HG03571 (cell line): ENCODE measurements around the gene CEACAM8.
"Not testable (repeated sequence)": the region's sequence is repeated elsewhere in the genome, so short reads cannot be mapped to it uniquely, and the experiment has no call there.

Experiments
- ATAC-seq: cut with Tn5 transposase; IDR thresholded peaks from one replicate; pipeline ENCODE4 v1.9.1; 2021; ENCODE audit not compliant: unreplicated experiment

CEACAM8 gene

GRCh38 chr19:42546831-42547500, 47.8 kb downstream of the CEACAM8 start:
- no peak for ATAC-seq

GRCh38 chr19:42544146-42544545, 50.6 kb downstream of the CEACAM8 start:
- ATAC-seq, result no peak

- no peak for ATAC-seq
These were observed 51.9 kb downstream of the CEACAM8 start for GRCh38 chr19:42542791-42543190.

- ATAC-seq, result no peak
These were observed 54.6 kb downstream of the CEACAM8 start for GRCh38 chr19:42540071-42540553.

GRCh38 chr19:42538841-42539709, 55.6 kb downstream of the CEACAM8 start:
- ATAC-seq, result no peak

GRCh38 chr19:42535276-42535675, 59.4 kb downstream of the CEACAM8 start:
- ATAC-seq, result not testable (repeated sequence)

- ATAC-seq, result no peak
These were observed 60.3 kb downstream of the CEACAM8 start for GRCh38 chr19:42534391-42534790.

- no peak for ATAC-seq
These were observed 61.8 kb downstream of the CEACAM8 start for GRCh38 chr19:42532891-42533290.

- no peak for ATAC-seq
These were observed 63.4 kb downstream of the CEACAM8 start for GRCh38 chr19:42531313-42531712.
